A549 (cell line): ENCODE measurements around the gene KRI1. TPM values are rescaled to one million over a fixed set of nuclear protein-coding genes. Genes with fewer than 3 reads are reported as not detected.
"Not testable (repeated sequence)": the region's sequence is repeated elsewhere in the genome, so short reads cannot be mapped to it uniquely, and the experiment has no call there.

Source experiments
- ATAC-seq, 2 experiments: fragments of 200-7000 bp in 1 of 2; fragments of >200 bp in 1 of 2; cut with Nextera tagmentation in 1 of 2; cut with Tn5 transposase in 1 of 2; 3 replicates each; pipeline versions ENCODE4 v1.8.0 to v1.9.1; 2018 to 2020; ENCODE audit warnings: mild to moderate bottlenecking in 1 of 2, moderate library complexity in 1 of 2
- CTCF ChIA-PET: fragments of 300-600 bp; sonication (Branson Sonifier 250); formaldehyde crosslinking; extraction: SDS; loops from one replicate; lab custom pipeline; 2021; ENCODE audit warnings: antibody characterized with exemption, inconsistent platforms; lab: Yijun Ruan, JAX
- POLR2A ChIA-PET: fragments of 350-600 bp; formaldehyde crosslinking; extraction: SDS; loops from one replicate; lab custom pipeline; 2021; ENCODE audit warnings: antibody characterized with exemption, inconsistent platforms; lab: Yijun Ruan, JAX
- DNase-seq, 2 experiments: peaks; one replicate each; pipeline versions ENCODE4 v3.0.0 to v3.0.0-alpha.2; 2011 to 2016; ENCODE audit warnings: low read depth in 1 of 2, low spot score in 1 of 2
- FAIRE-seq: peaks from 2 replicates; lab custom pipeline; 2011; peaks lifted over from hg19 to GRCh38; lab: Jason Lieb, UNC
- H3K27ac ChIP-seq, 2 experiments: fragments of >200 bp; sonication (Bioruptor Twin); formaldehyde crosslinking; 3 replicates each; pipeline ENCODE4 v1.5.1; 2016 to 2017
- H3K4me1 ChIP-seq: fragments of >200 bp; sonication (Bioruptor Twin); formaldehyde crosslinking; 3 replicates; pipeline ENCODE4 v1.6.1; 2016
- H3K4me2 ChIP-seq: fragments of >200 bp; sonication (Bioruptor Twin); formaldehyde crosslinking; 3 replicates; pipeline ENCODE4 v1.6.1; 2016
- H3K4me3 ChIP-seq: fragments of >200 bp; sonication (Bioruptor Twin); formaldehyde crosslinking; 3 replicates; pipeline ENCODE4 v1.5.1; 2016
- H3K9me3 ChIP-seq: fragments of >200 bp; sonication (Bioruptor Twin); formaldehyde crosslinking; 3 replicates; pipeline ENCODE4 v1.6.1; 2016
- FOSL2 ChIP-seq, 2 experiments: fragments of 450-650 bp in 1 of 2; fragments of >200 bp in 1 of 2; sonication (Bioruptor Twin) in 1 of 2; formaldehyde crosslinking; IDR thresholded peaks; 2 replicates each; pipeline versions ENCODE4 v1.5.0 to v1.6.1; 2016 to 2020; ENCODE audit warnings: mild to moderate bottlenecking in 1 of 2, moderate library complexity in 1 of 2
- HOXA7 ChIP-seq: fragments of 250-450 bp; sonication (Bioruptor Pico); IDR thresholded peaks from 2 replicates; pipeline ENCODE4 v1.5.0; 2020; ENCODE audit warnings: mild to moderate bottlenecking, moderate library complexity
- HOXB13 ChIP-seq: fragments of 250-450 bp; sonication (Bioruptor Pico); IDR thresholded peaks from 2 replicates; pipeline ENCODE4 v1.5.0; 2020; ENCODE audit warnings: low read depth, mild to moderate bottlenecking, moderate library complexity
- MAFK ChIP-seq: fragments of 450-650 bp; IDR thresholded peaks from 2 replicates; pipeline ENCODE4 v1.6.1; 2014; ENCODE audit not compliant: partially characterized antibody
- MAZ ChIP-seq: fragments of 150-350 bp; IDR thresholded peaks from 2 replicates; pipeline ENCODE4 v1.6.1; 2014; ENCODE audit warnings: antibody characterized with exemption, low read depth, low read length, borderline replicate concordance
- NFE2L2 ChIP-seq: fragments of 150-350 bp; conservative IDR thresholded peaks from 2 replicates; pipeline ENCODE4 v1.6.1; 2014; ENCODE audit warnings: low read length
- NPAS2 ChIP-seq: fragments of 250-450 bp; sonication (Bioruptor Pico); IDR thresholded peaks from 2 replicates; pipeline ENCODE4 v1.8.0; 2022; ENCODE audit warnings: mild to moderate bottlenecking, moderate library complexity, borderline replicate concordance
- POLR2A ChIP-seq: IDR thresholded peaks from 2 replicates; pipeline ENCODE4 v1.6.1; 2012; ENCODE audit warnings: mild to moderate bottlenecking, low read length
- RAD21 ChIP-seq, 2 experiments: fragments of >200 bp in 1 of 2; sonication (Bioruptor Twin) in 1 of 2; formaldehyde crosslinking in 1 of 2; IDR thresholded peaks in 1 of 2; conservative IDR thresholded peaks in 1 of 2; 2 replicates in 1 of 2; 3 replicates in 1 of 2; pipeline ENCODE4 v1.6.1; 2012 to 2018; ENCODE audit warnings: inconsistent platforms in 1 of 2
- RARB ChIP-seq: fragments of 250-450 bp; sonication (Bioruptor Pico); IDR thresholded peaks from 2 replicates; pipeline ENCODE4 v1.8.0; 2021; ENCODE audit warnings: mild to moderate bottlenecking, moderate library complexity
- TFCP2L1 ChIP-seq: fragments of 250-450 bp; sonication (Bioruptor Pico); IDR thresholded peaks from 2 replicates; pipeline ENCODE4 v1.5.0; 2021; ENCODE audit warnings: mild to moderate bottlenecking
- ZNF302 ChIP-seq: fragments of 250-450 bp; sonication (Bioruptor Pico); IDR thresholded peaks from 2 replicates; pipeline ENCODE4 v1.9.0; 2021; ENCODE audit warnings: inconsistent platforms, mild to moderate bottlenecking, moderate library complexity
- WGBS: methylation state at CpG from one replicate; pipeline ENCODE4 v1.1.6; 2017; ENCODE audit errors: missing lambda C conversion rate; 5-methylcytosine and 5-hydroxymethylcytosine counted together
- polyA plus RNA-seq, 4 experiments: library from polyadenylated mRNA; depleted of rRNA in 3 of 4; stranded (reverse); fragments of >200 nt; fragmentation: RNase III in 1 of 4; extraction: RNeasy Plus Mini Kit Qiagen cat#74134 plus additional on column Dnase treatment in 1 of 4; gene quantifications; 2 replicates in 3 of 4; 3 replicates in 1 of 4; pipeline ENCODE4 v1.2.3, GENCODE V29; 2011 to 2017
- TF ChIP-seq, protein P1 (sequence below): fragments of >200 bp; sonication (Bioruptor Twin); formaldehyde crosslinking; IDR thresholded peaks from 3 replicates; pipeline ENCODE4 v1.5.1; 2016
- TF ChIP-seq, protein P2 (sequence below): fragments of 250-450 bp; sonication (Bioruptor Pico); IDR thresholded peaks from 2 replicates; pipeline ENCODE4 v1.5.0; 2020; ENCODE audit warnings: low read depth, mild to moderate bottlenecking, moderate library complexity
- TF ChIP-seq, protein P3 (sequence below): fragments of 150-350 bp; IDR thresholded peaks from 2 replicates; pipeline ENCODE4 v1.6.1; 2014; ENCODE audit warnings: low read depth, mild to moderate bottlenecking, low read length
- TF ChIP-seq, protein P4 (sequence below): fragments of 250-450 bp; sonication (Bioruptor Pico); IDR thresholded peaks from 2 replicates; pipeline ENCODE4 v1.5.0; 2021; ENCODE audit warnings: mild to moderate bottlenecking, moderate library complexity, borderline replicate concordance

Gene KRI1
- polyA plus RNA-seq, 2 of the 4 experiments (the other 2 are of a cell fraction) = 21.6 to 25.6 TPM

DNA sequence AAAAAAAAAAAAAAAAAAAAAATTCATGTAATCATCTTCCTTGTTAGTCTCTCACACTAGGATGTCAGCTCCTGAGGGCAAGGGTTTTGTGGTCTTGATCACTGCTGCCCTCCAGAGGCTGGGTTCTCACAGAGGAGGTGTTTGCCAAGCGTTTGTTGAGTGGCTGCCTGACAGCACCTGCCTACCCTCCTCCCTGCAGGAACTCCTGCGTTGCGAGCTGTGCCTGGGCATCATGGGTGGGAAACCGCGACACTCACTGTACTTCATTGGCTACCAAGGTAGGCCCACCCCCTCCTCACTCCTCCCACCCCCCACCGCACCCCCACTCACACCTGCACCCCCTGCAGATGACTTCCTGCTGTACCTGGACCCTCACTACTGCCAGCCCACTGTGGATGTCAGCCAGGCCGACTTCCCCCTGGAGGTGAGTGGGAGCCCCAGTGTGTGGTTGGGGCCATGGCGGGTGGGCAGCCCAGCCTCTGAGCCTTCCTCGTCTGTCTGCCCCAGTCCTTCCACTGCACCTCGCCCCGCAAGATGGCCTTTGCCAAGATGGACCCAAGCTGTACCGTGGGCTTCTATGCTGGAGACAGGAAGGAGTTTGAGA is 14.0 kb downstream of the KRI1 start:
- Histone ChIP-seq H3K27ac (no peak overlapping the region), H3K4me3 (no peak overlapping the region), H3K4me1 (no peaks in the 10 kb centered on the region), H3K4me2 (no peak overlapping the region), H3K9me3 (no peaks in the 10 kb centered on the region)
- ChIA-PET POLR2A (no interaction called here), CTCF (interaction anchor here (0.8 to 4.2 kb wide), 7 partner anchors 10 to 148 kb away, joined by 3 to 26 read pairs (median 5); partner anchors contain the start of gene KRI1)
- peak in 1 of 2 experiments; percentile 72 for DNase-seq
- FAIRE-seq = no peak
- 84% methylated on average over 7 of the region's 12 CpGs for WGBS
- peak; percentile 64 to 75; a peak in 5 of 6 replicates for ATAC-seq
- TF ChIP-seq, protein P1, sequence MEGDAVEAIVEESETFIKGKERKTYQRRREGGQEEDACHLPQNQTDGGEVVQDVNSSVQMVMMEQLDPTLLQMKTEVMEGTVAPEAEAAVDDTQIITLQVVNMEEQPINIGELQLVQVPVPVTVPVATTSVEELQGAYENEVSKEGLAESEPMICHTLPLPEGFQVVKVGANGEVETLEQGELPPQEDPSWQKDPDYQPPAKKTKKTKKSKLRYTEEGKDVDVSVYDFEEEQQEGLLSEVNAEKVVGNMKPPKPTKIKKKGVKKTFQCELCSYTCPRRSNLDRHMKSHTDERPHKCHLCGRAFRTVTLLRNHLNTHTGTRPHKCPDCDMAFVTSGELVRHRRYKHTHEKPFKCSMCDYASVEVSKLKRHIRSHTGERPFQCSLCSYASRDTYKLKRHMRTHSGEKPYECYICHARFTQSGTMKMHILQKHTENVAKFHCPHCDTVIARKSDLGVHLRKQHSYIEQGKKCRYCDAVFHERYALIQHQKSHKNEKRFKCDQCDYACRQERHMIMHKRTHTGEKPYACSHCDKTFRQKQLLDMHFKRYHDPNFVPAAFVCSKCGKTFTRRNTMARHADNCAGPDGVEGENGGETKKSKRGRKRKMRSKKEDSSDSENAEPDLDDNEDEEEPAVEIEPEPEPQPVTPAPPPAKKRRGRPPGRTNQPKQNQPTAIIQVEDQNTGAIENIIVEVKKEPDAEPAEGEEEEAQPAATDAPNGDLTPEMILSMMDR = no peak; the same call in 2 of the 3 replicates
- peak; percentile 26 to 40; a peak in 2 of 5 replicates for TF ChIP-seq RAD21 (conservative IDR thresholded peaks at IDR 0.05 in 1 of 2, IDR thresholded peaks at IDR 0.05 in 1 of 2)

DNA sequence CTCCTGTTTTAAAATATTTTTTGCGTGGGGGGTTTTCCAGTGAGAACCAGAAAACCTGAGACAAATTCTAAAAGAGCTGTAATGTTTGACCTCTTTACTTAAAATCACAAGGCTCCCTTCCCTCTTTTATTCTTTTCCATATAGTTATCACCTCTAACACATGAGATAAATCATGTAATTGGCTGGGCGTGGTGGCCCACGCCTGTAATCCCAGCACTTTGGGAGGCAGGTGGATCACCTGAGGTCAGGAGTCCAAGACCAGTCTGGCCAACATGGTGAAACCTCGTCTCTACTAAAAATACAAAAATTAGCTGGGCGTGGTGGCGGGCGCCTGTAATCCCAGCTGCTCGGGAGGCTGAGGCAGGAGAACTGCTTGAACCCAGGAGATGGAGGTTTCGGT is 14.8 kb downstream of the KRI1 start:
- CTCF ChIA-PET = interaction anchor here (1.0 to 4.2 kb wide), 5 partner anchors 9 to 147 kb away, joined by 3 to 26 read pairs (median 5); partner anchors contain the start of gene KRI1
- POLR2A ChIA-PET, H3K4me2 ChIP-seq, H3K9me3 ChIP-seq, FAIRE-seq, H3K27ac ChIP-seq, DNase-seq, ATAC-seq, H3K4me1 ChIP-seq, H3K4me3 ChIP-seq: not testable (repeated sequence)
- WGBS = 91% methylated on average over 9 of the region's 9 CpGs

DNA sequence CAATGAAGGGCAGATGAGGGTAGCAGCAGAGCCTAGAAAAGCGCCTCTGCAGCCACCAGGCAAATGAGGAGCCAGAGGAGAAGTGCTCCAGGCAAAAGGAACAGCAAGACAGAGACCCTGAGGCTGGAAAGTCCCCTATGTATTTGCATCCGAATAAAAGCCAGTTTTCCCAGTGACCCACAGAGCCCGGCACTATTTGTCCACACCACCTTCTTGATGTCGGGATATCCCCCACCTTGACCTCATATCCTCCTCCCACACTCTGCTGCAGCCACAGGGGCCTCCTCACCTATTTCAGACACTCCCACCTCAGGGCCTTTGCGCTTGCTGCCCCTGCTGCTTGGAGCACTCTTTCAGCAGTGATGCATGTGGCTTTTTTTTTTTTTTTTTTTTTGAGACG is 15.5 kb downstream of the KRI1 start:
- WGBS = 94% methylated on average over 6 of the region's 6 CpGs
- H3K4me3 ChIP-seq = no peak overlapping the region

DNA sequence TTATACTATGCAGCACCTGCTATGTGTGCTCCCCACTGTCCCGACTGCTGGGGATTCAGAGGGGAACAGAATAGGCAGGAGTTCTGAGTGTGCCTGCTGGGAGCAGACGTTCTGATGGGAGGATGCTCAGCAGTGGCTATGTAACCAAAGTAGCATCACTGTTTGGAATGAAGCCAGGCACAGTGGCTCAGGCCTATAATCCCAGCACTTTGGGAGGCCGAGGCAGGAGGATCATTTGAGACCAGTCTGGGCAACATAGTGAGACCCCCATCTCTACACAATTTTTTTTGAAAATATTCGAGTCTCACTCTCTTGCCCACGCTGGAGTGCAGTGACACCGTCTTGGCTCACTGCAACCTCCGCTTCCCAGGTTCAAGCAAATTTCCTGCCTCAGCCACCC is 16.1 kb downstream of the KRI1 start:
- Histone ChIP-seq H3K9me3 (no peaks in the 10 kb centered on the region), H3K4me3 (no peak overlapping the region)
- TF ChIP-seq NFE2L2 (no peak), RARB (CRISPR knock-in tag) (no peak), HOXB13 (CRISPR knock-in tag) (no peak), RAD21 (conservative IDR thresholded peaks at IDR 0.05 in 1 of 2, IDR thresholded peaks at IDR 0.05 in 1 of 2) (no peak), NPAS2 (CRISPR knock-in tag) (no peak), MAFK (no peak)
- TF ChIP-seq, protein P1 = no peak
- TF ChIP-seq, protein P2, sequence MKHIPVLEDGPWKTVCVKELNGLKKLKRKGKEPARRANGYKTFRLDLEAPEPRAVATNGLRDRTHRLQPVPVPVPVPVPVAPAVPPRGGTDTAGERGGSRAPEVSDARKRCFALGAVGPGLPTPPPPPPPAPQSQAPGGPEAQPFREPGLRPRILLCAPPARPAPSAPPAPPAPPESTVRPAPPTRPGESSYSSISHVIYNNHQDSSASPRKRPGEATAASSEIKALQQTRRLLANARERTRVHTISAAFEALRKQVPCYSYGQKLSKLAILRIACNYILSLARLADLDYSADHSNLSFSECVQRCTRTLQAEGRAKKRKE (CRISPR knock-in tag) = no peak
- TF ChIP-seq, protein P3, sequence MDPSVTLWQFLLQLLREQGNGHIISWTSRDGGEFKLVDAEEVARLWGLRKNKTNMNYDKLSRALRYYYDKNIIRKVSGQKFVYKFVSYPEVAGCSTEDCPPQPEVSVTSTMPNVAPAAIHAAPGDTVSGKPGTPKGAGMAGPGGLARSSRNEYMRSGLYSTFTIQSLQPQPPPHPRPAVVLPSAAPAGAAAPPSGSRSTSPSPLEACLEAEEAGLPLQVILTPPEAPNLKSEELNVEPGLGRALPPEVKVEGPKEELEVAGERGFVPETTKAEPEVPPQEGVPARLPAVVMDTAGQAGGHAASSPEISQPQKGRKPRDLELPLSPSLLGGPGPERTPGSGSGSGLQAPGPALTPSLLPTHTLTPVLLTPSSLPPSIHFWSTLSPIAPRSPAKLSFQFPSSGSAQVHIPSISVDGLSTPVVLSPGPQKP = no peak
- TF ChIP-seq, protein P4, sequence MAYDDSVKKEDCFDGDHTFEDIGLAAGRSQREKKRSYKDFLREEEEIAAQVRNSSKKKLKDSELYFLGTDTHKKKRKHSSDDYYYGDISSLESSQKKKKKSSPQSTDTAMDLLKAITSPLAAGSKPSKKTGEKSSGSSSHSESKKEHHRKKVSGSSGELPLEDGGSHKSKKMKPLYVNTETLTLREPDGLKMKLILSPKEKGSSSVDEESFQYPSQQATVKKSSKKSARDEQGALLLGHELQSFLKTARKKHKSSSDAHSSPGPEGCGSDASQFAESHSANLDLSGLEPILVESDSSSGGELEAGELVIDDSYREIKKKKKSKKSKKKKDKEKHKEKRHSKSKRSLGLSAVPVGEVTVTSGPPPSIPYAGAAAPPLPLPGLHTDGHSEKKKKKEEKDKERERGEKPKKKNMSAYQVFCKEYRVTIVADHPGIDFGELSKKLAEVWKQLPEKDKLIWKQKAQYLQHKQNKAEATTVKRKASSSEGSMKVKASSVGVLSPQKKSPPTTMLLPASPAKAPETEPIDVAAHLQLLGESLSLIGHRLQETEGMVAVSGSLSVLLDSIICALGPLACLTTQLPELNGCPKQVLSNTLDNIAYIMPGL = no peak
- TF ChIP-seq, all 56 proteins: peak for 0
- no peak for FAIRE-seq
- DNase-seq = no peak
- POLR2A ChIA-PET = no interaction called here
- Histone ChIP-seq H3K4me1 (peaks cover 3% of the 10 kb centered on the region; the same call in 2 of the 3 replicates), H3K4me2 (no peak overlapping the region), H3K27ac (no peak overlapping the region)
- 91% methylated on average over 6 of the region's 7 CpGs for WGBS
- CTCF ChIA-PET = interaction anchor here (2.4 kb wide), 1 partner anchor 31 kb away, joined by 5 read pairs; no protein-coding TSS in a partner anchor
- ATAC-seq = no peak

More for the DNA sequence above, 15.5 kb downstream of the KRI1 start:
- ChIA-PET POLR2A (no interaction called here), CTCF (interaction anchor here (1.2 to 4.2 kb wide), 3 partner anchors 9 to 146 kb away, joined by 5 to 26 read pairs (median 6); no protein-coding TSS in a partner anchor)
- TF ChIP-seq FOSL2 (IDR thresholded peaks at IDR 0.05) = no peak
- TF ChIP-seq FOSL2 (CRISPR knock-in tag; IDR thresholded peaks at IDR 0.05) = no peak
- TF ChIP-seq MAZ = no peak
- TF ChIP-seq HOXA7 (CRISPR knock-in tag) = no peak
- no peak for TF ChIP-seq ZNF302 (CRISPR knock-in tag)
- no peak for TF ChIP-seq TFCP2L1 (CRISPR knock-in tag)
- TF ChIP-seq, protein P4 = no peak
- no peak for TF ChIP-seq POLR2A
- no peaks in the 10 kb centered on the region for H3K9me3 ChIP-seq
- DNase-seq (no peak), ATAC-seq (no peak), FAIRE-seq (no peak)
- no peaks in the 10 kb centered on the region for H3K4me1 ChIP-seq
- no peak overlapping the region for H3K4me2 ChIP-seq
- H3K27ac ChIP-seq = no peak overlapping the region
